ENCODE results near the gene PSMB1.

GRCh38 chr6:170596426-170596825 lies 43.3 kb upstream of the PSMB1 start:
- TF ChIP-seq CTCF (IDR thresholded peaks at IDR 0.05) = no peak
- no peak for TF ChIP-seq EZH2 (IDR thresholded peaks at IDR 0.05; ENCODE audit: borderline replicate concordance, insufficient read depth, low read depth, low read length, poor library complexity, severe bottlenecking)
